ENCODE results near the gene NMD3.
"Not testable (repeated sequence)": the region's sequence is repeated elsewhere in the genome, so short reads cannot be mapped to it uniquely, and the experiment has no call there.

NMD3 gene

GRCh38 chr3:161231861-161232260, 10.8 kb downstream of the NMD3 start:
- no peak for DNase-seq

GRCh38 chr3:161233557-161233956, 12.4 kb downstream of the NMD3 start:
- DNase-seq, result no peak

GRCh38 chr3:161236240-161236639, 15.1 kb downstream of the NMD3 start:
- DNase-seq, result no peak

GRCh38 chr3:161239700-161240099, 18.6 kb downstream of the NMD3 start:
- DNase-seq, result no peak

GRCh38 chr3:161244538-161244937, 23.4 kb downstream of the NMD3 start:
- no peak for DNase-seq

GRCh38 chr3:161247049-161247448, 25.9 kb downstream of the NMD3 start:
- no peak for DNase-seq

GRCh38 chr3:161250116-161250515, 29.0 kb downstream of the NMD3 start:
- no peak for DNase-seq

GRCh38 chr3:161251716-161252115, 30.6 kb downstream of the NMD3 start:
- no peak for DNase-seq

- DNase-seq, result no peak
Measured at GRCh38 chr3:161252143-161252542, 31.0 kb downstream of the NMD3 start.

GRCh38 chr3:161253711-161254110, 32.6 kb downstream of the NMD3 start:
- no peak for DNase-seq

- DNase-seq, result no peak
Measured at GRCh38 chr3:161254861-161255260, 33.8 kb downstream of the NMD3 start.

- no peak for DNase-seq
Measured at GRCh38 chr3:161263057-161263456, 41.9 kb downstream of the NMD3 start.

- DNase-seq, result no peak
Measured at GRCh38 chr3:161264852-161265251, 43.7 kb downstream of the NMD3 start.

GRCh38 chr3:161265916-161266571, 44.9 kb downstream of the NMD3 start:
- no peak for DNase-seq

- no peak for DNase-seq
Measured at GRCh38 chr3:161266731-161267150, 45.6 kb downstream of the NMD3 start.

- DNase-seq, result no peak
Measured at GRCh38 chr3:161267646-161268045, 46.5 kb downstream of the NMD3 start.

GRCh38 chr3:161268601-161269000, 47.5 kb downstream of the NMD3 start:
- no peak for DNase-seq

GRCh38 chr3:161270991-161271390, 49.9 kb downstream of the NMD3 start:
- DNase-seq, result no peak

GRCh38 chr3:161271646-161272045, 50.5 kb downstream of the NMD3 start:
- no peak for DNase-seq

- DNase-seq, result no peak
Measured at GRCh38 chr3:161272524-161272923, 51.4 kb downstream of the NMD3 start.

GRCh38 chr3:161273589-161274218, 52.6 kb downstream of the NMD3 start:
- peak; percentile 7 to 16 for DNase-seq

GRCh38 chr3:161274691-161275298, 53.7 kb downstream of the NMD3 start:
- DNase-seq, result peak; percentile 16 to 17

GRCh38 chr3:161275919-161276318, 54.8 kb downstream of the NMD3 start:
- no peak for DNase-seq

GRCh38 chr3:161282387-161282786, 61.3 kb downstream of the NMD3 start:
- not testable (repeated sequence) for DNase-seq

Measured in activated CD4-positive, alpha-beta T cell treated with anti-CD3 and anti-CD28 coated beads, Interleukin-2, amount 50 U/mL, for 4 hours (primary cell).